B cell (primary cell): ENCODE results near the gene CNTNAP2. TPM values are rescaled to one million over a fixed set of nuclear protein-coding genes. Genes with fewer than 3 reads are reported as not detected.
"Not testable (repeated sequence)": the region's sequence is repeated elsewhere in the genome, so short reads cannot be mapped to it uniquely, and the experiment has no call there.

Experiments
- ATAC-seq: fragments of 200-7000 bp; cut with Tn5 transposase; one replicate; pipeline ENCODE4 v1.10.0; 2021; ENCODE audit warnings: low read depth, mild to moderate bottlenecking, moderate number of reproducible peaks, moderate library complexity
- CTCF ChIA-PET: fragments of 350-600 bp; sonication (Branson Sonifier 250); formaldehyde crosslinking; loops from one replicate; lab custom pipeline; 2021; ENCODE audit warnings: antibody characterized with exemption, inconsistent platforms; lab: Charles Lee
- POLR2A ChIA-PET: fragments of 350-600 bp; sonication (Branson Sonifier 250); formaldehyde crosslinking; loops from one replicate; lab custom pipeline; 2021; ENCODE audit warnings: antibody characterized with exemption; lab: Charles Lee
- DNase-seq: peaks from one replicate; pipeline ENCODE4 v3.0.0; 2013
- H2AFZ ChIP-seq: 2 replicates; pipeline ENCODE4 v1.6.1; 2012; ENCODE audit warnings: mild to moderate bottlenecking, low read depth, low read length; ENCODE audit not compliant: insufficient read depth, poor library complexity, severe bottlenecking
- H3K27ac ChIP-seq, 2 donors: 1 replicate in 1 of 2; 2 replicates in 1 of 2; pipeline ENCODE4 v1.5.1; 2012 to 2013; ENCODE audit warnings: low read length in 2 of 2, mild to moderate bottlenecking in 2 of 2, moderate library complexity in 1 of 2
- H3K27me3 ChIP-seq, 4 experiments: fragments of 200-600 bp in 1 of 4; sonication (generic) in 1 of 4; replicated peaks in 1 of 4; 1 replicate in 2 of 4; 2 replicates in 2 of 4; pipeline versions ENCODE4 v1.6.1 to v1.7.0; 2013 to 2016; ENCODE audit warnings: low read length in 3 of 4, mild to moderate bottlenecking in 2 of 4, mixed read lengths in 1 of 4, moderate library complexity in 1 of 4; ENCODE audit not compliant: insufficient read depth in 4 of 4, control insufficient read depth in 3 of 4; ENCODE audit errors: control extremely low read depth in 1 of 4
- H3K36me3 ChIP-seq, 2 experiments: replicated peaks in 1 of 2; 1 replicate in 1 of 2; 2 replicates in 1 of 2; pipeline versions ENCODE4 v1.6.1 to v1.7.1; 2013; ENCODE audit warnings: low read length in 1 of 2; ENCODE audit not compliant: insufficient read depth in 2 of 2, control insufficient read depth in 1 of 2; ENCODE audit errors: control extremely low read depth in 1 of 2, extremely low read depth in 1 of 2
- H3K4me1 ChIP-seq, 2 donors: fragments of 200-600 bp in 1 of 2; sonication (generic) in 1 of 2; 1 replicate in 1 of 2; 2 replicates in 1 of 2; pipeline versions ENCODE4 v1.5.1 to v1.6.1; 2013 to 2017; ENCODE audit warnings: low read length in 2 of 2; ENCODE audit not compliant: control insufficient read depth in 2 of 2, insufficient read depth in 2 of 2
- H3K4me2 ChIP-seq: replicated peaks from 2 replicates; pipeline ENCODE3; 2012; ENCODE audit warnings: mild to moderate bottlenecking, low read depth, low read length; ENCODE audit not compliant: poor library complexity, severe bottlenecking
- H3K4me3 ChIP-seq, 5 experiments: fragments of 200-600 bp in 1 of 5; sonication (generic) in 1 of 5; 1 replicate in 3 of 5; 2 replicates in 2 of 5; pipeline versions ENCODE4 v1.5.1 to v1.7.0; 2011 to 2016; ENCODE audit warnings: low read length in 4 of 5, mild to moderate bottlenecking in 4 of 5, low read depth in 2 of 5, control low read depth in 1 of 5, moderate library complexity in 1 of 5; ENCODE audit not compliant: insufficient read depth in 1 of 5; ENCODE audit errors: control extremely low read depth in 1 of 5, extremely low read depth in 1 of 5
- H3K79me2 ChIP-seq: fragments of 200-600 bp; sonication (generic); one replicate; pipeline ENCODE4 v1.6.0; 2016; ENCODE audit warnings: low read length; ENCODE audit not compliant: control insufficient read depth, insufficient read depth
- H3K9ac ChIP-seq: fragments of 200-600 bp; sonication (generic); 2 replicates; pipeline ENCODE4 v1.6.1; 2017; ENCODE audit warnings: mild to moderate bottlenecking, low read length, moderate library complexity
- H3K9me3 ChIP-seq, 3 donors: one replicate each; pipeline versions ENCODE4 v1.6.1 to v1.7.1; 2013; ENCODE audit warnings: low read length in 2 of 3; ENCODE audit not compliant: control insufficient read depth in 2 of 3, insufficient read depth in 1 of 3; ENCODE audit errors: control extremely low read depth in 1 of 3
- H4K20me1 ChIP-seq: 2 replicates; pipeline ENCODE4 v1.6.0; 2012; ENCODE audit warnings: mild to moderate bottlenecking, low read length; ENCODE audit not compliant: insufficient read depth, control insufficient read depth, poor library complexity, severe bottlenecking
- H3K27ac Mint-ChIP-seq: one replicate; pipeline ENCODE4 v1.8.0; 2021; ENCODE audit warnings: mixed read lengths
- H3K27me3 Mint-ChIP-seq: one replicate; pipeline ENCODE4 v1.8.0; 2021; ENCODE audit warnings: mixed read lengths
- H3K4me1 Mint-ChIP-seq: one replicate; pipeline ENCODE4 v1.8.0; 2021; ENCODE audit warnings: mixed read lengths
- H3K4me3 Mint-ChIP-seq: one replicate; pipeline ENCODE4 v1.8.0; 2021; ENCODE audit warnings: mixed read lengths
- H3K9me3 Mint-ChIP-seq: one replicate; pipeline ENCODE4 v1.8.0; 2022; ENCODE audit warnings: mixed read lengths; ENCODE audit not compliant: insufficient read depth
- CTCF ChIP-seq: fragments of 200-600 bp; IDR thresholded peaks from one replicate; pipeline ENCODE4 v1.8.0; 2022; ENCODE audit warnings: antibody characterized with exemption, mild to moderate bottlenecking
- EZH2 ChIP-seq: IDR thresholded peaks from 2 replicates; pipeline ENCODE4 v1.6.1; 2012; ENCODE audit warnings: borderline replicate concordance, low read depth, mild to moderate bottlenecking, moderate library complexity, low read length; ENCODE audit not compliant: insufficient read depth, poor library complexity, severe bottlenecking
- WGBS: methylation state at CpG from one replicate; pipeline ENCODE4 v1.1.5; 2013; ENCODE audit warnings: missing lambda C conversion rate; ENCODE audit not compliant: insufficient coverage; 5-methylcytosine and 5-hydroxymethylcytosine counted together
- intact Hi-C: fragments of 100-400 bp; cut with micrococcal nuclease; formaldehyde crosslinking; loops from one replicate; pipeline ENCODE4 v1.10.0; 2022
- polyA plus RNA-seq: library from polyadenylated mRNA; depleted of rRNA; stranded (reverse); fragments of >200 nt; gene quantifications from 2 replicates; pipeline ENCODE4 v1.2.3, GENCODE V29; 2012
- total RNA-seq, 2 donors: library from RNA; stranded (reverse); fragments of 120-200 nt in 1 of 2; gene quantifications; 1 replicate in 1 of 2; 2 replicates in 1 of 2; pipeline versions ENCODE4 v1.2.3 to v1.2.4, GENCODE V29; 2013 to 2022

Gene CNTNAP2
- total and polyA plus RNA-seq, 2 donors (not counting 1 experiment from before 2014, with no cell fraction given), result 7.4 to 16.6 TPM

DNA sequence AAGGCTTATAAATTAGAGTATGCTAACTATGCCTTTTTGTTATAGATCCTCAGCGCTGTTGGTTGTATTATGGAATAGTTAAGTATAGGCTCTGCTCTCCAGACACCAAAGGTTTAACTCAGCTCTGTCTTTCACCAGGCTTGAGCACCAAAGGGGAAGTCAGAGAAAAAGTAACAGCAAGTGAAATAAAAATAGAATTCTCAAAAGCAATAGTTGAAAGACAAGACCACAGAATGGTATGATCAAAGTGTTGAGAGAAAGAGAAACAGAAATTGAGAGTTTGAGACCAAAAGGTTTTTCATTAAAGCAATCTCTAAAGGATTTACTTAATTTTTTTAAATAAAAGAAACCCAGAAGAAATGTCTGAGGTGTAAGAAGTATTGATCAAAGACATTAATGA, 1944.1 kb downstream of the CNTNAP2 start:
- intact Hi-C loops, result no loop called here
- WGBS, result no CpG with 5 or more reads among the region's 1 CpG
- Histone ChIP-seq H3K27me3 (no peaks in the 10 kb centered on the region), H3K4me2 (no peak overlapping the region), H3K4me3 (no peak overlapping the region), H3K9ac (no peak overlapping the region), H2AFZ (no peak overlapping the region), H3K4me1 (no peaks in the 10 kb centered on the region), H3K79me2 (no peaks in the 10 kb centered on the region), H3K27ac (no peak overlapping the region), H3K36me3 (no peaks in the 10 kb centered on the region), H4K20me1 (no peaks in the 10 kb centered on the region), H3K9me3 (no peaks in the 10 kb centered on the region)
- no peak for TF ChIP-seq CTCF
- no peak for TF ChIP-seq EZH2
- ChIA-PET POLR2A (no interaction called here), CTCF (no interaction called here)
- Mint-ChIP-seq H3K9me3 (no peaks in the 10 kb centered on the region), H3K27me3 (no peaks in the 10 kb centered on the region), H3K27ac (no peak overlapping the region), H3K4me1 (peaks cover 2% of the 10 kb centered on the region), H3K4me3 (no peak overlapping the region)
- DNase-seq, result no peak
- ATAC-seq, result no peak

GRCh38 chr7:148078111-148078510, 1961.5 kb downstream of the CNTNAP2 start:
- DNase-seq, H2AFZ ChIP-seq, H3K4me1 Mint-ChIP-seq, H4K20me1 ChIP-seq, ATAC-seq, CTCF ChIA-PET, POLR2A ChIA-PET, intact Hi-C loops, H3K9me3 Mint-ChIP-seq, H3K27me3 Mint-ChIP-seq, H3K36me3 ChIP-seq, H3K4me1 ChIP-seq, H3K4me3 Mint-ChIP-seq, H3K4me3 ChIP-seq, H3K27ac ChIP-seq, H3K79me2 ChIP-seq, H3K9me3 ChIP-seq, H3K9ac ChIP-seq, H3K27ac Mint-ChIP-seq, H3K4me2 ChIP-seq, H3K27me3 ChIP-seq: not testable (repeated sequence)
- WGBS, result 100% methylated on average over 1 of the region's 4 CpGs
